GM21367 (cell line): ENCODE data around the gene ACSL3.

Experiments
- ATAC-seq: cut with Tn5 transposase; IDR thresholded peaks from one replicate; pipeline ENCODE4 v1.9.1; 2021; ENCODE audit not compliant: unreplicated experiment

The ACSL3 gene

DNA sequence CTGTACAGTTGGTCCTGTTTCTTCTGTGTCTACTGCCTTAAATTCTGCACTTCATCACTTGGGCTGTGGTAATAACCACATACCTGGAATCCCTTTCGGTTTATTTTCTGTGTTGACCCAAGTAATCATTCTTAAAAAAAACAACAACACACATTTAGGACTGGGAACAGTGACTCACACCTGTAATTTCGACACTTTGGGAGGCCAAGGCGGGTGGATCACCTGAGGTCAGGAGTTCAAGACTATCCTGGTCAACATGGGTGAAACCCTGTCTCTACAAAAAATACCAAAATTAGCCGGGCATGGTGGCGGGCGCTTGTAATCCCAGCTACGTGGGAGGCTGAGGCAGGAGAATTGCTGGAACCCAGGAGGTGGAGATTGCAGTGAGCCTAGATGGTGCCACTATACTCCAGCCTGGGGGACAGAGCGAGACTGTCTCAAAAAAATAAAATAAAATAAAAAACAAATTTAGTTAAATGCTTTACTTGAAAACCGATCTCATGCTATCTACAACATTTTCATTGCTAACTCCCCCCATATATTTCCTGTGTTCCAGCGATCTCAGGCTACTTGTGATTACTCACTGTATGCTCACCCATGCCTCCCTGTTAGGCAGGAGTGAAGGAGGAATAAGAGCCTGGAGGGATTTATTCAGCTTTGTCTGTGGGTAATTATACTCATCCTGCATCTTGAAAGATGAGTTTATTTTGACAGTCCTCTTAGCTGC is 18.2 kb downstream of the ACSL3 start:
- no peak for ATAC-seq

DNA sequence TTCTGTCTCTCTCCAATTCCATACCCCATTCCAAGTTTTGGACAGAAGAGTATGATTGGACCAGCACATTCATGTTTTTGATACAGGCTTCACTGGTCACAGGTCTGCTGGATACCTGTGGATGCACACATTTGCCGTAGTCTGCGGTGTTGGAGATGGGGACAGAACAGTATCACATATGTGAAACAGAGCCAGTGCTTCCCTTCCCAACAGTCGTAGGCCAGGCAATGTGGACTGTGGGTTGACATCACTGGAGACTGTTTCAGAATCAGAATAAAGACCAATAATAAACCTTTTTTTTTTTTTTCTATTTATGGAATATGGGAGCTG is 18.7 kb downstream of the ACSL3 start:
- no peak for ATAC-seq

DNA sequence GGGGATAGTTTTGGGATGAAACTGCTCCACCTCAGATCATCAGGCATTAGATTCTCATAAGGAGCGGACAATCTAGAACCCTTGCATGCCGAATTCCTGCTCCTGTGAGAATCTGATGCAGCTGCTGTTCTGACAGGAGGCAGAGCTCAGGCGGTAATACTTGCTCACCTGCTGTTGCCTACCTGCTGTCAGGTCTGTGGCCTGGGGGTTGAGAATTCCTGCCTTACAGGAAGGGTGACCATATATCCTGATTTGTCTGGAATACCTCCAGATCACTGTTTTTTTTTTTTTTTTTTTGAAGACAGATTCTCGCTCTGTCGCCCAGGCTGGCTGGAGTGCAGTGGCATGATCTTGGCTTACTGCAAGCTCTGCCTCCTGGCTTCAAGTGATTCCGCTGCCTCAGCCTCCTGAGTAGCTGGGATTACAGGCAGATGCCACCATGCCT is 21.7 kb downstream of the ACSL3 start:
- ATAC-seq = no peak

DNA sequence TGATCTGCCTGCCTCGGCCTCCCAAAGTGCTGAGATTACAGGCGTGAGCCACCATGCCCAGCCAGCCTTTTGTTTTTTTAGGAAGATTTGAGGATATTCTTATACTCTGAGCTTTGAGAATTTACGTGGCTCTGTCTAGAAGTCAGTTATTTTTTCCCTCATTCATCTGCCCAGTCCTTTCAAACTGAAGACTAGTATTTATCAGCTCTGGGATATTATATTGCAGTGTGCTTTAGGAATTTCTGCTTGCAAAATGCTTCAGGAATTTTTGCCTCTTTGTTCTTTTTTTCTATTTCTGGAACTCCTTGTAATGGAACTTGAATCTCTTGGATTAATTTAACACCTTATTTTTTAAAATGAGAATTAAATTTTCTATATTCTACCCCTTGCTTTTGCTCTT is 22.6 kb downstream of the ACSL3 start:
- no peak for ATAC-seq

DNA sequence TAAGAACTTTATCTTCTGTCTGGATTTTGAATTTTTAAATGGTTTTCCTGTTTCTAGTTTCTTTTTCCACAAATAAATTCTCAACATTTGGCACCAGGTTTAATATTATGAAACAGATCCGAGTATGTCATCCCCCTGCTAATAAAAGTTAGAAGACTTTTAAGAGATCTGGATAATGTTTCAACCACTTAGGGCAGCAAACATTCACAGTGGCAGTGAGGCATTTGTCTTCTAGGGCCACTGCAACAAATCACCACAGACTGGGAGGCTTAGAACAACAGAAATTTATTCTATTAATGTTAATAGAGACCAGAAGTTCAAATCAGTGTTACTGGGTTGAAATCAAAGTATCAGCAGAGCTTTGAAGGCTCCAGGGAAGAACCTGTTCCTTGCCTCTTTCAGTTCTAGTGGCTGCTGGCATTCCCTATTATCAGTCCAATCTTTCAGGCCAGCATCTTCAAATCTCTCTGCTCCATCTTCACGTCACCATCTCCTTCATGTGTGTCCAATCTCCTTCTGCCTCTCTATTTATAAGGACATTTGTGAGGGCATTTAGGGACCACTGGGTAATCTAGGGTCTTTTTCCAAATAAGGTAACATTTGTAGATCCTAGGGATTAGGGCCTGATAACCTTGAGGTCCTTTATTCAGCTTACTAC is 23.4 kb downstream of the ACSL3 start:
- ATAC-seq = no peak

DNA sequence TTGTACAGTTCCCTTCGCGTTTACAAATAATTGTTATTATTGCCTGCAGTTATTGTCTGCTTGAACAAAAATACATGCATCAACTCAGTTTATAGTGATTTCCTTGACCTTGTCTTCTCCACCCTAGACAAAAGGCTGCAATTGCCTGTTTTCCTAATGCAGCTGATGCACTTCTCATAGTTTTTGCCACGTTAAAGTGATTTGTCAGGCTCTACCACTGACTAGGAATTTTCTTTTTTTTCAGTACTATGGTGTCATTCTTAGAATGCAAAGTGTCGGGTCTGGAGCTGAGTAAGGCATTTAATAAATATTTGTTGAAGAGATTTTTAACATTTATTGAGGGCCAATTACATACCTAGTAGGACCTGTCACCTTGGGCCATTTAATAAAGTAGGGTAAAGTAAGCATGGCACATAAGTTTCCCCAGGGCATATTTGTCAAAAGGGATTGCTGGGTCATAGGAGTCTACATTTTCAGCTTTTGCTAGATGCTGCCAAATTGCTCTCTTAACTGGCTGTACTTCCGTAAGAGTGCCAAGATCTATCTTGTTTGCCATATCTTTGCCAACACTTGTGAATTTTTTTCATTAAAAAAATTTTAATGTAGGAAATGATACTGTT is 24.1 kb downstream of the ACSL3 start:
- no peak for ATAC-seq

DNA sequence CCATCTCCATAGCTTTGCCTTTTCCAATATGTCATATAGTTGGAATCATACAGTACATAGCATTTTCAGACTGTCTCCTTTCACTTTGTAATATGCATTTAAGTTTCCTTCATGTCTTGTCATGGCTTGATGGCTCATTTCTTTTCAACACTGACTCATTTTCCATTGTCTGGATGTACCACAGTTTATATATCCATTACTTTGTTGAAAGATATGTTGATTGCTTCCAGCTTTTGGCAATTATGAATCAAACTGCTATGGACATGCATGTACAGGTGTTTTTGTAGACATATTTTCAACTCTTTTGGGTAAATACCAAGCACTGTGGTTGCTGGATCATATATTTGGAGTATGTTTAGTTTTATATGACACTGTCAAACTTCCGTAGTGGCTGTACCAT is 26.3 kb downstream of the ACSL3 start:
- no peak for ATAC-seq

DNA sequence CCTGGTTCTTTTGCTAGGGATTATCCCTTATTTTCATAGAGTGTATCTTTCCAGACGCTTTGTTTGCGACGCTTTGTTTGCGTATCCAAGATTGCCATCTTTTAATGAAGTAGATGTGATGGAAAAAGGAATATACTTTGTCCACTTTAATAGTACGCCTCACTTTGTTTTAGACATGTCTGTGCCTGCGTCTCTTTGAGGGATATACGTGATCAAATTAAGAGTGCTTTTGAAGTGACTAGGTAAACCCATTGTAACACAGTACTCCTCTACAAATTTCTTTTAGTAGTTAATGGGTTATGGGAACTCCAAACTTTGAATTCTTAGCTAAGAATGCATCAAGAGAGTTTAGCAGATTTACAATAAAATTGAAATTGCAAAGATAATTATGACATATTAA is 27.9 kb downstream of the ACSL3 start:
- no peak for ATAC-seq

DNA sequence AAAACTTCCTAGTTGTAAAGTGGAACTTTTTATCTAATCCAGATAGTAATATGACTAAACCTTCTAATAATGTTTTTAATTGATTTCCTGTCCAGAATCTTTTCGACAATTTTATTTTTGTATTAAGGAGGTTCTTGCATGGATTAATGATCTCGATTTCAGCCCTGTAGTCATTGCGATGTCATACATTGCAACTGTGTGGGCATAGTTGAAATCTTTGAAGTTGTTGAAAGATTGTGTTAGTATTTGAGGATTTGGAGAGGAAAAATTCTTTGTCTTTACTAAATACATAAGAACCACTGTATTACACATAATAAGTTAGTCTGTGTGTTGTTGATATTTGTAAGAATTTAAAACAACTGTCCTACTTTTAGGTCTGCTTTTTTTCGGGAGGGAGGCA is 31.1 kb downstream of the ACSL3 start:
- no peak for ATAC-seq

DNA sequence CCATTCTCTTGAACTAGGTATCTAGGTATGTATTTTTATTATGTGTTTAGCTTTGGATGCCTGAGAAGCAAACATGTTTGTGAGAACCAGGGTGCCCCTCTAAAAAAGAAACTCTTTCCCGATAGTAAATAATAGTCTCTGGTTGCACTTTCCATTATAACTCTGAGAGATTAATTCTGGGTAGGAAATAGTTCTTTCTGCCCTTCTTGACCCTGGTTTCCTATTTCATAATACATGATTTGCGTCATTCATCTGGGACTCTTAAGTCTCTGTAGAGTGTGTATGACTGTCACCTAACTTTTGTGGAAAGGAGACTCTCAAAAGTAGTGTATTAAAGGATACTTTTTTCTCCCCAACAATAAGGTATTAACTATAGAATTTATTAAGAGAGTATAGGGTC is 31.5 kb downstream of the ACSL3 start:
- no peak for ATAC-seq

DNA sequence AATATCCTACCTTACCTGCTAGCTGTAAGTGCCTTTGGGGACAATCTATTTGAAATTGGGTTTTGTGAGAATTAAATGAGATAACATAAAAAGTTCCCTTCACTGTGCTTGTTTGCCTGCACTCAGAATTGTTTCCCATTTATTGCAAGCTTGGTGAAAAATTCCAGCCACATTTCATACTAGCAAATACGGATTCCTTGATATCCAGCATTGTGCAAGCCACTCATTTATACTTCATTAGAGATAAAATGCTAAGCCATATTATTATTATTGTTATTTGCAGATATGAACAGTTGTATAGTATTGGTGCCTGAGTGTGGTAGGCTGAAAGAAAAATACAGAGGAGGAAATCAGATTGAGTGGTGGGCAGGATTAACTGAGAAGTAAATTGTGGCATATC is 31.9 kb downstream of the ACSL3 start:
- no peak for ATAC-seq

DNA sequence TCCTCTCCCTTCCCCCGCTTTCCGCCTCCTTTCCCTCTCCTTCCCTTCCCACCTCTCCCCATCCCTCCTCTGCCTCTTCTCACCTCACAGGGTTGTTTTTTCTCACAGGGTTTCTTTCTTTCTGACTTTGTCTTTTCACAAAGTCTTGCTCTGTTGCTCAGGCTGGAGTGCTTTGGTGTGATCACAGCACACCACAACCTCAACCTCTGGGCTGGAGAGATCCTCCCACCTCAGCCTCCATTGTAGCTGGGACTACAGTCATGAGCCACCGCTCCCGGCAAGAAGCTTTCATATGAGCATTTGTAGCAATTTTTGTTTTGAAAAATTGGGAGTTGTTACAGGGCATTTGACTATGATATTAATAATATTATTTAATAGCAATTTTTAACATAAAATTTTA is 32.9 kb downstream of the ACSL3 start:
- no peak for ATAC-seq

DNA sequence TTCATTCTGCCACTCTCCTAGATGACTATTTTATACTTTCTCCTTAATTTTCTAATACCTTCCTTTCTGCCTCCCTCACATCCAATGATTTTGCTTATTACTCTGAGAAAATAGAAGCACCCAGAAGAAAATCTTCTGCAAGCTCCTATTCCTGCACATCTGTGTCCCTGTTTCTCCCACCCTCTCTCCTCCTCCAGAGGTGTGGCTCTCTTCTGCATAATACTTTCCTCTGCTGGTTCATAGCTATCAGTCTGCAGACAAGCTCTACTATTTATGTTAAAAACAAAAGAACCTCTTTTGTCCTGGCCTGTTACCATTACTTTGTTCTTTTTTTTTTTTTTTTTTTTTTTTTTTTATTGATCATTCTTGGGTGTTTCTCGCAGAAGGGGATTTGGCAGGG is 34.3 kb downstream of the ACSL3 start:
- ATAC-seq = no peak

DNA sequence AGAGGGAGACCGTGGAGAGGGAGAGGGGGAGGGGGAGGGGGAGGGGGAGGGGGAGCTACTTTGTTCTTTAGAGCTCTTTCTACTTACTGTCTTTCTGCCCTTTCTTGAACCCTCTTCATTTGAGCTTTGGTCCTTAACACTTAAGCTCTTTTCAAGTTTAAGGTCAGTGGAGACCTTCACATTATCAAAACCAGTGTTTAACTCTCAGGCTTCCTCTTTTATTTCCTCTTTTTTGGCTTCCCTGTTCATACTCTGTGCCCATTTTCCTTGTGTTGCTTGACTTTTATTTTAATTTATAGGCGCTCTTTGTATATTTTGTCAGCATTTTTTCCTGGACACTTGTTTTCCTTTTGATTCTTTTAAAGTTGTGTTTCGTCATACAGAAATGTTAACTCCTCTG is 37.1 kb downstream of the ACSL3 start:
- no peak for ATAC-seq

DNA sequence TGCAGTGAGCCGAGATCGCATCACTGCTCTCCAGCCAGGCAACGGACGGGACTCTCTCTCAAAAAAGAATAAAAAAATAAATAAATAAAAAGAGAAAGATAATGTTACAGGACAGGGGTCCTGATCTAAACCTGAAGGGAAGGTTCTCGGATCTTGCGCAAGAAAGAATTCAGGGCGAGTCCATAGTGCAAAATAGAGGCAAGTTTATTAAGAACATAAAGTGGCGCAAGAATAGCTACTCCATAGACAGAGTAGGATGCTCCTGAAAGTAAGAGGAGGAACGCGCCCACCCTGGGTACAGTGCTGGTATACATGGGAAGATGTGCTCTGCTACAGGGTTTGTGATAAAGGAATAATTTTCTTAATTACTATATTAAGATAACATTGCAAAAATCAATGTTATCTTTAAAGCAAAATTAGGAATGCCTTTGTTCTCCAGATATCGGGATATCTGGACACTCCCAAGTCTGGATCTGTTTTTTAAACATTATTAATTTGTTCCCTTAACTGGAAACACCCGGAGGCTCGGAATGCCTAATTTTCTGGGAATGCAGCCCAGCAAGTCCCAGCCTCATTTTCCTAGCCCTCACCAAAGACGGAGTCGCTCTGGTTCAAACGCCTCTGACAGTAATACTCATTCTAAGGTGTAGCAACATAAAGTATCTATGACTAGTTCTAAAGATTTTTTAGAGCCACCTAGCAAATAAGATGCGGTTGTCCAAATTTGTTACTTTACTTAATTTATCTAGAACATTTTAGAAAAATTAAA is 38.8 kb downstream of the ACSL3 start:
- ATAC-seq = no peak

DNA sequence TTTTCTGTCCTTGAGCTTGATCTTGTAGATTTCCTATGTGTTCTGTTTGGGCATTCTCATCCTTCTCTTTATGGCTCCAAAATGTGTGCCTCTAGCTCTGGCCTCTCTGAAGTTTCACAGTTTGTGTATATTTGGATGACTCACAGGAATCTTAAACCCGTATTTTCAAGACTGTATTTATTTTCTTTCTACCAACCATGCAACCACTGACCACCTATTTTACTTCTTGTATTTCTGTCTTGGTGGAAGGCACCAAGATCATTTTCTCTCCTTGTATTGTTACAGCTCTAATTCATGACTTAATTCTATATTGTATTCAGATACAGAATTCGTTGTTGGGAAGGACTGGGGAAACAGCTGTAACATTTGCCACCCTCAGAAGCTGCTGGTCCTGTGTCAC is 39.5 kb downstream of the ACSL3 start:
- no peak for ATAC-seq

DNA sequence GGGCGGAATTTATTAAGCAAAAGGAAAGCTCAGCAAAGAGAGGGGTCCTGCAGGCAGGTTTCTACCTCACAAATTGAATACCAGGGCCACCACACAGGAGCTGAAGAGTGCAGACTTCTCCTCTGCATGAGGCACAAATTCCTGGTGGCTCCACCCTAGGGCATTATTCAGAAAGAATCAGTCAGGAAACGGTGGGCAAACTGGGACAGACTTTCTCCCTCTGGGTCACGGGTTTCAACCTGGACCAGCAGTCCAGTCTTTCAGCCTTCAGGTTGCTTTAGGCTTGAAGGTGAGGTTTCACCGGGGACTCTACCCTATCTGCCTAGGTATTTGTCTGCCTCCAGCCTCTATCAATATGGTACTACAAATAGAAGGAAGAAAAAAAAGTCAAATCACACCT is 41.8 kb downstream of the ACSL3 start:
- no peak for ATAC-seq

DNA sequence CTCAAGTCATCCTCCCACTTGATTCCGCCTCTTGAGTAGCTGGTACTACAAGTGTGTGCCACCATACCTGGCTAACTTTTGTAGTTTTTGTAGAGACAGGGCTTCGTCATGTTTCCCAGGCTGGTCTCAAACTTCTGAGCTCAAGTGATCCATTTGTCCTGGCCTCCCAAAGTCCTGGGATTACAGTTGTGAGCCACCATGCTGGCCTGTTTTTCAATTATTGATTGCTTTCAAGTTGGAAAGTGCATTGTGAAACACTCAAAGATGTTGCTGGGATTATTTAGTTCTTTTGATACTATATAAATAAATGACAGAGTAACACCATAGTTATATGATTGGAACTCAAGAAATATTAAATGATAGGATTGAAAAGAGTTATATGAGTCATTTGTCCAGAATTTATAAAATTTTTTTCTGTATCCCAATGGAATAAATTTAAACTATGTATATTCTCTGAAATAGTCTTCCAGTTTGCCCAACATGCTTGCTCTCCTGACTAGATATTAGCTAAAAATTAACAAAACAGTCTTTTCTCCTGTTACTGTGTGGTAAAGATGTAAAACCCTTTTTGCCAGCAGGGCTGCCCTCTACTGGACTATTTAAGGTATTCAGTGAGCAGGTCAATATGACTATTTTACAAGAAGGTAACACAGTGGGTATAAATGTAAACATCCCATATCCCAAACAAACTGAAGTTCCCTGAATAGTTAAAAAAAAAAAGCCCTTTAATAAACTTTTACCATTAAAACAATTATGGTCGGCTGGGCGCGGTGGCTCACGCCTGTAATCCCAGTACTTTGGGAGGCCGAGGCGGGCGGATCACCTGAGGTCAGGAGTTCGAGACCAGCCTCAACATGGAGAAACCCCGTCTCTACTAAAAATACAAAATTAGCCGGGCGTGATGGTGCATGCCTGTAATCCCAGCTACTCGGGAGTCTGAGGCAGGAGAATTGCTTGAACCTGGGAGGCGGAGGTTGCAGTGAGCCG is 42.7 kb downstream of the ACSL3 start:
- peak; percentile 81 for ATAC-seq

DNA sequence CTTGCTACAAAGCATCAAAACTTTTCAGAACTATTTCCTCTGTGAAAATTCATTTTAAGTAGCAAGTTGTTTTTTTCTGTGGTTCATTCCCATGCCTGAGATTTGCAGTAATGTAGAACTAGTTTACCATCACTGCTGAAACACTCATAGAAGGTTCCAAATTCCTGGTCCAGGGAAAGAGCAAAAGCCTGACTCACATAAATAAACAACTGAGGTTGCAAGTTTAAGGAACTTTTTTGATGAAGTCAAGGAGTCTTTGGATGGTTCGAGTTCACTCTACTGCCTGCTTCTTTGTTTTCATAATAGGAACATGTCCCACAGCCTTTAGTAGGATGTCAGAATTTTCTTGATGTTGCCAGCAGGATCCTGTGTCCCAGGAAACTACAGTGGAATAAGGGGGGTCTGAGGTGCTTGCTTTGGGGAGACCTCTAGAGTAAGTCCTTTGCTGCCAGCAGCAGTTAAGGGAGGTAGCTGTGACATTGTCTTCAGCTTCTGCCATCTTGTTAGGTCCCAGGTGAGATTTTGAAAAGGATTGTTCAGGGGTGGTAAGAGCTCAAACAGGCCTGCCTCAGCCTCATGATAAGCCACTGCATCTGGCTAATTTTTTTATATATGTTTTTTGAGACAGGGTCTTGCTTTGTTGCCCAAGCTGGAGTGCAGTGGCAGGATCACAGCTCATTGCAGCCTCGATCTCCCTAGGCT is 43.9 kb downstream of the ACSL3 start:
- ATAC-seq = no peak

DNA sequence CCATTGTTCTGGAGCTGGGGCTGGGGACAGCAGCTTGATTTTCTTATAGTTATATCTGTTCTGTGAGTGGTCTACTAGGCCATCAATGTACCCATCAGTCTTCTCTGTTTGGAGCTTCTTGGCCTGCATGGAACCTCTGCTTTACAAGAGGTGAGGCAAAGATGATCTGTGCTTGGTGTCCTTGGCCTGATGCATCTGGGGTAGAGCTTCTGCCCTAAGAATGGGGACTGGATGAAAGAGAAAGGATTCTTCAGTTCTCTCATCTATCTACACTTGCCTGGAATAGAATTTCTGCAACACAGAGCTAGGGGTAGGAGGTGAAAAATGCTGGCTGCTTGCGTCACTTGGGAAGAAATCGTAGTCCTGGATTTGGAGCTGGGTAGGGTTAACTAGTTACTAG is 46.2 kb downstream of the ACSL3 start:
- ATAC-seq = no peak
